Mucosa of stomach (tissue), 1 donor: ENCODE data around the gene SERAC1.

Experiments used
- H3K27me3 ChIP-seq: one replicate; pipeline ENCODE4 v1.7.0; 2013; ENCODE audit warnings: mild to moderate bottlenecking, low read length; ENCODE audit not compliant: control insufficient read depth, insufficient read depth
- H3K36me3 ChIP-seq: one replicate; pipeline ENCODE4 v1.7.0; 2013; ENCODE audit warnings: low read length; ENCODE audit not compliant: control insufficient read depth, insufficient read depth
- H3K4me1 ChIP-seq: one replicate; pipeline ENCODE4 v1.7.0; 2013; ENCODE audit warnings: mild to moderate bottlenecking, low read length; ENCODE audit not compliant: control insufficient read depth, insufficient read depth
- H3K4me3 ChIP-seq: one replicate; pipeline ENCODE4 v1.7.0; 2013; ENCODE audit warnings: low read length
- H3K9ac ChIP-seq: one replicate; pipeline ENCODE4 v1.7.0; 2013; ENCODE audit warnings: mild to moderate bottlenecking, low read length, moderate library complexity
- H3K9me3 ChIP-seq: one replicate; pipeline ENCODE4 v1.7.0; 2013; ENCODE audit warnings: mild to moderate bottlenecking, low read length, moderate library complexity; ENCODE audit not compliant: control insufficient read depth
- donor health status: Pancreatic carcinoma.

SERAC1 gene

GRCh38 chr6:158150701-158151100 is 17.4 kb downstream of the SERAC1 start:
- no peaks in the 10 kb centered on the region for H3K9me3 ChIP-seq
- H3K9ac ChIP-seq, result no peak overlapping the region
- H3K4me3 ChIP-seq, result no peak overlapping the region
- no peaks in the 10 kb centered on the region for H3K4me1 ChIP-seq
- H3K36me3 ChIP-seq, result no peaks in the 10 kb centered on the region
- H3K27me3 ChIP-seq, result no peaks in the 10 kb centered on the region

DNA sequence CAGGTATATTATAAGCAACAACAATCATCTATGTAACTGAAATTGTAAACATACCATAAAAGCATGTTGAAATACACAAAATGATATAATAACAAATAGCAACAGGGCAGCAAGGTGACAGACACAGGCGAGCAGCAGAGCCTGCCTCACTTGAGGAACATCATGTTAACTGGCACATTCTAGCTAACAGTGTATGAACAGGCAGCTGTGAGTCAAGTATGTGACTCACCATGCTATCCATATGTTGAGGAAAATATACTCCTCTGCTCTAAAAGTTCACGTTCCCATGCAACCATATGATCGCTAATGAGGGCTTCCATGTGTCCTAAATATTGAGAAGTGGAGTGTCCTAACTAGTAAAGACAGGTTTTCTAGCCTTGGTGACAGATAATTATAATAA is 18.4 kb downstream of the SERAC1 start:
- no peak overlapping the region for H3K4me3 ChIP-seq
- no peaks in the 10 kb centered on the region for H3K4me1 ChIP-seq
- no peaks in the 10 kb centered on the region for H3K27me3 ChIP-seq
- H3K9me3 ChIP-seq, result no peaks in the 10 kb centered on the region
- H3K9ac ChIP-seq, result no peak overlapping the region
- no peaks in the 10 kb centered on the region for H3K36me3 ChIP-seq

DNA sequence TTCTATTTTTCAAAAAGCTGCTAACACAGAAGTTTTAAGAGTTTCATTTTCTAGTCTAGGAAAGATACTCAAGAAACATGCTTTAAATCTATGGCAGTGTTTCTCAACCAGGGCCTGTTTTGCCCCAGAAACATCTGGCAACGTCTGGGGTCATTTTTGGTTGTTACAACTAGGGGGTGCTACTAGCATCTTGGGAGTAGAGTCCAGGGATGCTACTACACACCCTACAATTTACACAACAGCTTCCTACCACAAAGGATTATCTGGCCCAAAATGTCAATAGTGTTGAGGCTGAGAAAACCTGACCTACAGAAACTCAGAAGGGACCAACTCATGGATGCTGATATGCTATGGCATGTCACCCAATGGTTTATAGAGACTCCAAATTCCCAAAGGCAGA is 24.4 kb downstream of the SERAC1 start:
- no peaks in the 10 kb centered on the region for H3K36me3 ChIP-seq

DNA sequence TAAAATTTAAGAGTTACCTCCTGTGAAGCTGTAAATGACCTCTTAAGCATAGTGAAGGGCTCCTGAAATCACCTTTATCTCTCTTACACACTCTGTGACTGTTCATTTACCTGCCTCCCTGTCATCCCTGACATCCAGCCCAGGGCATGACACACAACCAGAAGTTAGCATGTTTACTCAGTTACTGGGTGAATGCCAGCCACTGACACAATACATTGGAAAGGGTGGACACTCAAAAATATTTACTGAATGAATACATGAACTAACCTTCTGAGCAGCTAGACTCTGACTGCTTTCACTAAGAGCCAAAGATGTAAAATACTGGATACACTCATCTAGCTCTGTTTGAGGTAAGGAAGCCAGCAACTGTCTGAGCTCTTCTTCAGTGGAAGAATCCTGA is 25.3 kb downstream of the SERAC1 start:
- H3K36me3 ChIP-seq, result no peaks in the 10 kb centered on the region
- peaks cover 3% of the 10 kb centered on the region for H3K4me1 ChIP-seq
- no peaks in the 10 kb centered on the region for H3K9me3 ChIP-seq
- no peak overlapping the region for H3K4me3 ChIP-seq
- H3K9ac ChIP-seq, result no peak overlapping the region
- H3K27me3 ChIP-seq, result no peaks in the 10 kb centered on the region

More for the DNA sequence above, 24.4 kb downstream of the SERAC1 start:
- Histone ChIP-seq H3K4me3 (no peak overlapping the region), H3K9me3 (no peaks in the 10 kb centered on the region), H3K4me1 (peaks cover 3% of the 10 kb centered on the region), H3K27me3 (no peaks in the 10 kb centered on the region), H3K9ac (no peak overlapping the region)

GRCh38 chr6:158131926-158132325 is 36.1 kb downstream of the SERAC1 start:
- no peak overlapping the region for H3K4me3 ChIP-seq
- no peaks in the 10 kb centered on the region for H3K27me3 ChIP-seq
- H3K9me3 ChIP-seq, result no peaks in the 10 kb centered on the region
- no peak overlapping the region for H3K9ac ChIP-seq
- no peaks in the 10 kb centered on the region for H3K36me3 ChIP-seq
- no peaks in the 10 kb centered on the region for H3K4me1 ChIP-seq

DNA sequence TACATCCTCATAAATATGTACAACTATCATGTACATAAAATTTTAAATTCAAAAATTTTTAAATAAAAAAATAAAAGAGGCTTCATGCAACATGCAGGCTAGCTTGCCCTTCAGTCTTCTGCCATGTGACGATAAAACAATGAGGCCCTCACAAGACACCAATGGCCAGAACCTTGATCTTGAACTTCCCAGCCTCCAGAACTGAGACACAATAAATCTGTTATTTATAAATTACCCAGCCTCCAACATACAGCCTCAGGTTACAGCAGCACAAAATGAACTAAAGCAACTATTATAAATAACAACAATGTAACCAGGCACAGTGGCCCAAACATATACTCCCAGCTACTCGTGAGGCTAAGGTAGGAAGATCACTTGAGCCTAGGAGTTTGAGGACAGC is 42.8 kb downstream of the SERAC1 start:
- H3K9ac ChIP-seq, result no peak overlapping the region
- H3K36me3 ChIP-seq, result no peaks in the 10 kb centered on the region
- H3K4me3 ChIP-seq, result no peak overlapping the region
- H3K4me1 ChIP-seq, result no peaks in the 10 kb centered on the region
- no peaks in the 10 kb centered on the region for H3K9me3 ChIP-seq
- H3K27me3 ChIP-seq, result no peaks in the 10 kb centered on the region

- H3K9ac ChIP-seq, result no peak overlapping the region
- no peak overlapping the region for H3K4me3 ChIP-seq
- H3K4me1 ChIP-seq, result no peaks in the 10 kb centered on the region
- no peaks in the 10 kb centered on the region for H3K27me3 ChIP-seq
- H3K36me3 ChIP-seq, result no peaks in the 10 kb centered on the region
- H3K9me3 ChIP-seq, result no peaks in the 10 kb centered on the region
Measured at GRCh38 chr6:158124288-158124687, 43.8 kb downstream of the SERAC1 start.

GRCh38 chr6:158122048-158122447 is 46.0 kb downstream of the SERAC1 start:
- H3K36me3 ChIP-seq, result no peaks in the 10 kb centered on the region
- H3K4me1 ChIP-seq, result no peaks in the 10 kb centered on the region
- no peak overlapping the region for H3K4me3 ChIP-seq
- H3K27me3 ChIP-seq, result no peaks in the 10 kb centered on the region
- H3K9me3 ChIP-seq, result no peaks in the 10 kb centered on the region
- no peak overlapping the region for H3K9ac ChIP-seq

DNA sequence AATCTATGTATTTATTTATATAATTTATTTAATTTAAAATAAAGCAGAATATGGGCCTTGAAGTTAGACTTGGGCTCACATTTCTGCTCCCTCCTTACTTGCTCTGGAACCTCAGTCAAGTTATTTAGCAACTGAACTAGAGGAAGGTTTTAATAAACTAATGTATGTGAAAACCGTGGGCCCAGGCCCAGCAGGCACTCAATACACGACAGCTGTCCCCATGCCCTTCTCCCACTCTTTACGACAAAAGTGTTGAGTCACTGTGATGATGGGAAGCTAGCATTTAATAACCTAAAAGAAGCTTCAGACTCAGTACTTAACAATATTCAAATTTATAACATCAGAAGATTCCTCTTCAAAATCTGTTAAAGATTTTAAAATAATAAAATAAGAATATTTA is 46.7 kb downstream of the SERAC1 start:
- Histone ChIP-seq H3K36me3 (no peaks in the 10 kb centered on the region), H3K4me3 (no peak overlapping the region), H3K9me3 (no peaks in the 10 kb centered on the region)

DNA sequence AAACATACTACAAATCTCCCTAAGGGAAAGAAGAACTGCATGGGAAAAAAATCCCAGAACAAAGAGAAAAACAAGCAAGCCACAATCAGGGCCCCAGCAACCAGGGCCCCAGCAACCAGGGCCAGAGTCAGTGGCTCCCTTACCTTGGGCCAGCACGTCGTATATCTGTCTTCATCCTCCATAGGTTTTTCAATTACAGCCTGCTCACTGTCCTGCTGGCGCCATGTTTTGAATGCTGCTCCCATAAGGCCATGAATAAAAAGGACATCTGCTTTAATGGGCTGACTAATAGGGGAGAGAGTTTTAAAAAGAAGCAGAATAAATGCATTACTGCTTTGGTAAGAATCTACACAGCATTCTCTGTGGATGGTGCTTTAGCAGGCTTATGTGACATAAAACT is 49.2 kb downstream of the SERAC1 start:
- Histone ChIP-seq H3K27me3 (no peaks in the 10 kb centered on the region), H3K36me3 (no peaks in the 10 kb centered on the region), H3K4me3 (no peak overlapping the region), H3K9ac (no peak overlapping the region), H3K4me1 (no peaks in the 10 kb centered on the region), H3K9me3 (no peaks in the 10 kb centered on the region)

More for the DNA sequence above, 46.7 kb downstream of the SERAC1 start:
- Histone ChIP-seq H3K9ac (no peak overlapping the region), H3K4me1 (no peaks in the 10 kb centered on the region), H3K27me3 (no peaks in the 10 kb centered on the region)

DNA sequence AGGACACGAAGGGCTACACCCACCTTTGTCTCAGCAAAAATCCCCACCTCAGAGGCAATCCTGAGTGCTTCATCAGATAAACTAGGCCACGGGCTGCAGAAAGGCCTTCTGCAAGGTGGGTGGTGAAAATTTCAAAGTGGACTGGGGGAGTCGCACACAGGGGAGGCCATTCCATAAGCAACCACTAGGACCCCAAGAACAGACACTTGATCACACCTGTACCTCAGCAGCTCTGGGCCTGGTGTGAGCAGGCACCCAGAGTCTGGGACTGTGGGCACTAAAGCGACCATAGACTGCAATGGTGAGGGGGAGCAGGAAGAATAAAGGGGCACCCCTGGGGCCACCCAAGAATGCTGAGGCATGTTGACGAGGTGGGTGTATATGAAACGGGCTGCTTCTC is 52.6 kb downstream of the SERAC1 start:
- Histone ChIP-seq H3K27me3 (no peaks in the 10 kb centered on the region), H3K36me3 (no peaks in the 10 kb centered on the region), H3K9ac (no peak overlapping the region), H3K4me1 (no peaks in the 10 kb centered on the region), H3K9me3 (no peaks in the 10 kb centered on the region), H3K4me3 (no peak overlapping the region)

GRCh38 chr6:158115102-158115501 is 53.0 kb downstream of the SERAC1 start:
- no peaks in the 10 kb centered on the region for H3K27me3 ChIP-seq
- H3K4me1 ChIP-seq, result no peaks in the 10 kb centered on the region
- no peak overlapping the region for H3K4me3 ChIP-seq
- no peaks in the 10 kb centered on the region for H3K36me3 ChIP-seq
- no peaks in the 10 kb centered on the region for H3K9me3 ChIP-seq
- no peak overlapping the region for H3K9ac ChIP-seq

DNA sequence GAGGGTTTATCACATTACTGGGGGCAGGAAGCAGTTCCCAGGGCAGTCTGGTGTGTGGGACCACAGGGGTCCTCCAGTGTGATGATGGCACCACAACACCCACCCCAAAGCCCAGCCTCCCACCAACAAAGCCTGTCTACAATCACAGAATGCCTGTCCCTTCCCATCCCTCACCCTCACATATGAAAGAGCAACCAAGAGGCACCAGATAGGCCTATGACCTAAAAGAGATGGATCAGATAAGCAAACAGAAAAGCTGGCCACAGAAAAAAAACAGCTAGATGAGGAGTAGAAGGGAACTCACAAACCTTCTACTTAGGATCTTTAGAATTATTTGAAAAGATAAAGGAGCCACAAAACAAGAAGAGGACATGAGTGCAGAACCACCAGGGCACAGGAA is 54.3 kb downstream of the SERAC1 start:
- Histone ChIP-seq H3K4me1 (no peaks in the 10 kb centered on the region), H3K4me3 (no peak overlapping the region), H3K27me3 (no peaks in the 10 kb centered on the region), H3K9me3 (no peaks in the 10 kb centered on the region), H3K36me3 (no peaks in the 10 kb centered on the region), H3K9ac (no peak overlapping the region)
